HL-60/S4 treated with retinoic acid at 250 ng/mL for 4 days and 3 days (cell line): ENCODE measurements around the gene AAR2.

Experiments used
- in situ Hi-C: fragments of 300-500 bp; cut with MboI; formaldehyde crosslinking; loops from 2 replicates; pipeline ENCODE4 v1.7.0; 2022; ENCODE audit warnings: low sequenced_read_pairs

AAR2 gene

GRCh38 chr20:36235892-36236785 is at the start of gene AAR2:
TSS of gene AAR2 (plus strand) at chr20:36236478. CDS start at chr20:36239869, 3,391 bp downstream.
- in situ Hi-C loops: no loop called here

- in situ Hi-C loops: no loop called here
These were observed 42.1 kb upstream of the AAR2 start for GRCh38 chr20:36193977-36194712.

GRCh38 chr20:36196676-36197075 is 39.6 kb upstream of the AAR2 start:
- in situ Hi-C loops: no loop called here

GRCh38 chr20:36197271-36197670 is 39.0 kb upstream of the AAR2 start:
- in situ Hi-C loops: no loop called here

- in situ Hi-C loops: loop anchor here (25.0 kb wide), 1 partner anchor 688 kb away; the partner anchor contains the start of gene TLDC2
These were observed 36.7 kb upstream of the AAR2 start for GRCh38 chr20:36199345-36200257.

- in situ Hi-C loops: loop anchor here (25.0 kb wide), 1 partner anchor 687 kb away; the partner anchor contains the start of gene TLDC2
These were observed 35.8 kb upstream of the AAR2 start for GRCh38 chr20:36200451-36200850.

- in situ Hi-C loops: loop anchor here (25.0 kb wide), 1 partner anchor 686 kb away; the partner anchor contains the start of gene TLDC2
These were observed 35.1 kb upstream of the AAR2 start for GRCh38 chr20:36201198-36201597.

- in situ Hi-C loops: loop anchor here (25.0 kb wide), 1 partner anchor 684 kb away; the partner anchor contains the start of gene TLDC2
These were observed 33.4 kb upstream of the AAR2 start for GRCh38 chr20:36202891-36203338.

- in situ Hi-C loops: loop anchor here (25.0 kb wide), 1 partner anchor 683 kb away; the partner anchor contains the start of gene TLDC2
These were observed 32.4 kb upstream of the AAR2 start for GRCh38 chr20:36203861-36204260.

GRCh38 chr20:36205026-36205425 is 31.3 kb upstream of the AAR2 start:
- in situ Hi-C loops: loop anchor here (25.0 kb wide), 1 partner anchor 682 kb away; the partner anchor contains the start of gene TLDC2

- in situ Hi-C loops: loop anchor here (25.0 kb wide), 1 partner anchor 681 kb away; the partner anchor contains the start of gene TLDC2
These were observed 30.2 kb upstream of the AAR2 start for GRCh38 chr20:36206068-36206467.

GRCh38 chr20:36206641-36207040 is 29.6 kb upstream of the AAR2 start:
- in situ Hi-C loops: loop anchor here (25.0 kb wide), 1 partner anchor 681 kb away; the partner anchor contains the start of gene TLDC2

GRCh38 chr20:36207602-36208001 is 28.7 kb upstream of the AAR2 start:
- in situ Hi-C loops: loop anchor here (25.0 kb wide), 1 partner anchor 680 kb away; the partner anchor contains the start of gene TLDC2

GRCh38 chr20:36208257-36208656 is 28.0 kb upstream of the AAR2 start:
- in situ Hi-C loops: loop anchor here (25.0 kb wide), 1 partner anchor 679 kb away; the partner anchor contains the start of gene TLDC2

GRCh38 chr20:36210436-36211021 is 25.7 kb upstream of the AAR2 start:
- in situ Hi-C loops: loop anchor here (25.0 kb wide), 1 partner anchor 677 kb away; the partner anchor contains the start of gene TLDC2

GRCh38 chr20:36213362-36213761 is 22.9 kb upstream of the AAR2 start:
- in situ Hi-C loops: loop anchor here (25.0 kb wide), 1 partner anchor 674 kb away; the partner anchor contains the start of gene TLDC2

- in situ Hi-C loops: loop anchor here (25.0 kb wide), 1 partner anchor 673 kb away; the partner anchor contains the start of gene TLDC2
These were observed 21.5 kb upstream of the AAR2 start for GRCh38 chr20:36214684-36215256.

- in situ Hi-C loops: loop anchor here (25.0 kb wide), 1 partner anchor 672 kb away; the partner anchor contains the start of gene TLDC2
These were observed 20.5 kb upstream of the AAR2 start for GRCh38 chr20:36215778-36216177.
